Pancreas (tissue), 10 donors: ENCODE results near the gene SNX9. TPM values are rescaled to one million over a fixed set of nuclear protein-coding genes. Genes with fewer than 3 reads are reported as not detected.

ENCODE experiments used
- ATAC-seq, 4 donors: fragments of 200-7000 bp; cut with Tn5 transposase; one replicate each; pipeline versions ENCODE4 v1.8.0 to v1.9.1; 2020; ENCODE audit warnings: mild to moderate bottlenecking in 4 of 4, moderate library complexity in 4 of 4
- DNase-seq, 6 donors: peaks; one replicate each; pipeline ENCODE4 v3.0.0-alpha.2; 2020
- FAIRE-seq: peaks from 2 replicates; lab custom pipeline; 2012; peaks lifted over from hg19 to GRCh38; lab: Jason Lieb, UNC
- H3K27ac ChIP-seq, 4 donors: fragments of 200-600 bp; sonication (generic); 1 replicate in 3 of 4; 2 replicates in 1 of 4; pipeline versions ENCODE4 v1.5.0 to v1.8.0; 2020
- H3K27me3 ChIP-seq, 4 donors: fragments of 200-600 bp; one replicate each; pipeline ENCODE4 v1.8.0; 2021
- H3K36me3 ChIP-seq, 3 donors: fragments of 200-600 bp; sonication (generic) in 1 of 3; one replicate each; pipeline versions ENCODE4 v1.5.0 to v1.8.0; 2020 to 2021
- H3K4me1 ChIP-seq, 3 donors: fragments of 200-600 bp; one replicate each; pipeline ENCODE4 v1.8.0; 2021
- H3K4me3 ChIP-seq, 4 donors: fragments of 200-600 bp; sonication (generic) in 2 of 4; one replicate each; pipeline versions ENCODE4 v1.5.0 to v1.8.0; 2020 to 2021
- H3K9me3 ChIP-seq, 4 donors: fragments of 200-600 bp; one replicate each; pipeline ENCODE4 v1.8.0; 2021
- CTCF ChIP-seq, 4 donors: fragments of 200-600 bp; sonication (generic) in 3 of 4; IDR thresholded peaks; one replicate each; pipeline versions ENCODE4 v1.5.0 to v1.8.0; 2021; ENCODE audit warnings: antibody characterized with exemption in 4 of 4
- WGBS, 2 donors: extraction: QIAGEN DNeasy Blood & Tissue Kit; methylation state at CpG; one replicate each; pipeline ENCODE4 v1.1.7; 2013; 5-methylcytosine and 5-hydroxymethylcytosine counted together
- intact Hi-C, 3 donors: fragments of 100-400 bp; cut with DNase I; formaldehyde crosslinking; loops; one replicate each; pipeline versions ENCODE4 v1.11.1 to v1.14.2; 2022
- polyA plus RNA-seq, 2 donors: library from polyadenylated mRNA; stranded (reverse); fragments of 200-250 nt; gene quantifications; one replicate each; pipeline ENCODE4 v1.2.3, GENCODE V29; 2013
- total RNA-seq, 6 donors: library from RNA; stranded (reverse); fragmentation: NEBNext Ultra II Directional in 4 of 6; extraction: Animal tissue kit (Norgen Biotek cat#: 25700) in 4 of 6; gene quantifications; one replicate each; pipeline versions ENCODE4 v1.2.1 to v1.2.4, GENCODE V29; 2021 to 2023
- donor health status: healthy with polysubstance abuse.
- donor health status: DM: no; HTN: no; CAD: no; lungs with moderate emphysema.
- donor health status: DM: no; HTN: no; CAD: no.
- donor health status: control.
- donor health status: control.
- donor health status: Bipolar disorder and iron deficiency.
- donor health status: DM: yes; HTN: yes; CAD: no.
- donor health status: DM: no; HTN: no; CAD: no.
- donor health status: DM: no; HTN: no; CAD: no.
- donor health status: DM: yes; HTN: yes; CAD: no.

Gene SNX9
- total and polyA plus RNA-seq, 8 donors: 14.2 to 27.4 (median 16.2) TPM

GRCh38 chr6:157904999-157905398 is 82.0 kb downstream of the SNX9 start:
- H3K27me3 ChIP-seq: no peaks in the 10 kb centered on the region
- no peak overlapping the region for H3K4me3 ChIP-seq
- DNase-seq: no peak
- intact Hi-C loops: no loop called here
- 86 to 87% methylated on average over 4 of the region's 4 CpGs for WGBS, 2 donors
- no peaks in the 10 kb centered on the region for H3K9me3 ChIP-seq
- peaks cover 0 to 10% (median 5%) of the 10 kb centered on the region in 3 donors for H3K36me3 ChIP-seq
- no peak for TF ChIP-seq CTCF (IDR thresholded peaks at IDR 0.05)
- no peak for FAIRE-seq
- no peak overlapping the region for H3K27ac ChIP-seq
- ATAC-seq: no peak
- peaks cover 0 to 4% (median 0%) of the 10 kb centered on the region in 3 donors for H3K4me1 ChIP-seq

GRCh38 chr6:157905590-157906342 is 82.7 kb downstream of the SNX9 start:
- ATAC-seq (peak in 2 of 4 donors; percentile 43 to 56), DNase-seq (no peak), FAIRE-seq (peak; percentile 59)
- no peaks in the 10 kb centered on the region for H3K27me3 ChIP-seq
- no peak overlapping the region for H3K27ac ChIP-seq
- peaks cover 0 to 4% (median 0%) of the 10 kb centered on the region in 3 donors for H3K4me1 ChIP-seq
- TF ChIP-seq CTCF (IDR thresholded peaks at IDR 0.05): no peak
- 74 to 78% methylated on average over 11 of the region's 11 CpGs for WGBS, 2 donors
- H3K9me3 ChIP-seq: no peaks in the 10 kb centered on the region
- H3K36me3 ChIP-seq: peaks cover 0 to 17% (median 5%) of the 10 kb centered on the region in 3 donors
- no peak overlapping the region for H3K4me3 ChIP-seq
- intact Hi-C loops: no loop called here

GRCh38 chr6:157906537-157907061 is 83.6 kb downstream of the SNX9 start:
- no peak overlapping the region for H3K27ac ChIP-seq
- no peaks in the 10 kb centered on the region for H3K27me3 ChIP-seq
- H3K9me3 ChIP-seq: no peaks in the 10 kb centered on the region
- intact Hi-C loops: no loop called here
- peaks cover 0 to 4% (median 0%) of the 10 kb centered on the region in 3 donors for H3K4me1 ChIP-seq
- WGBS, 2 donors: 65 to 67% methylated on average over 2 of the region's 2 CpGs
- DNase-seq (no peak), FAIRE-seq (no peak), ATAC-seq (no peak)
- H3K4me3 ChIP-seq: no peak overlapping the region
- TF ChIP-seq CTCF (IDR thresholded peaks at IDR 0.05): no peak
- H3K36me3 ChIP-seq: peaks cover 0 to 17% (median 5%) of the 10 kb centered on the region in 3 donors

- TF ChIP-seq CTCF (IDR thresholded peaks at IDR 0.05): no peak
- 89% methylated on average over 7 of the region's 7 CpGs for WGBS, 2 donors
Observed at GRCh38 chr6:157907651-157908050, 84.6 kb downstream of the SNX9 start.

More at GRCh38 chr6:157907651-157908050, 84.6 kb downstream of the SNX9 start:
- peaks cover 0 to 4% (median 0%) of the 10 kb centered on the region in 3 donors for H3K4me1 ChIP-seq
- H3K9me3 ChIP-seq: no peaks in the 10 kb centered on the region
- DNase-seq (no peak), FAIRE-seq (no peak), ATAC-seq (no peak)
- intact Hi-C loops: no loop called here
- H3K4me3 ChIP-seq: no peak overlapping the region
- peaks cover 0 to 13% (median 5%) of the 10 kb centered on the region in 3 donors for H3K36me3 ChIP-seq
- no peak overlapping the region for H3K27ac ChIP-seq
- H3K27me3 ChIP-seq: no peaks in the 10 kb centered on the region
